GM04503 (cell line): ENCODE results near the gene SUMO1.

Experiments used
- DNase-seq: peaks from one replicate; pipeline ENCODE4 v3.0.0-alpha.2; 2012; ENCODE audit warnings: low read depth

The SUMO1 gene

GRCh38 chr2:202196727-202197126, 41.7 kb downstream of the SUMO1 start:
- no peak for DNase-seq

GRCh38 chr2:202194418-202194817, 44.0 kb downstream of the SUMO1 start:
- DNase-seq = no peak

DNA sequence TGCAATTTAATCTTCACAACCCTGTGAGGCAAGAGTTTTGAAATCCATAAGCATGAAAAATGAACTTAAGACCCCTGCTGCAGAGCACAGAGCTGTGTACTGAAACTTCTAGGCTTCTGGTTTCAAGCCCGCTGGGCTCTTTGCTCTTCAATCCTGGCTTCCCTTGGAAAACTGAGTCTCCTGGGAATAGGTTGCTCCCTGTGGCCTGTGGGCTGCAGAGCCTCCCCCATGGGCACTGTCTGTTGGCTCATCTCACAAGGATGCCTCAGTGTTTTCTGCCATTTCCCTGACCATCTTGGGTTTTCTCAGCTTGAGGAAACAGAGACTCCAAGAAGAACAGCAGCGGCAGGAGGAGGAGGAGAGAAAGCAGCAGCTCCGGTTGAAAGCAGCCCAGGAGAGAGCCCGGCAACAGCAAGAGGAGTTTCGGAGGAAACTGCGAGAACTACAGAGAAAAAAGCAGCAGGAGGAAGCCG, 44.5 kb downstream of the SUMO1 start:
- DNase-seq = no peak

DNA sequence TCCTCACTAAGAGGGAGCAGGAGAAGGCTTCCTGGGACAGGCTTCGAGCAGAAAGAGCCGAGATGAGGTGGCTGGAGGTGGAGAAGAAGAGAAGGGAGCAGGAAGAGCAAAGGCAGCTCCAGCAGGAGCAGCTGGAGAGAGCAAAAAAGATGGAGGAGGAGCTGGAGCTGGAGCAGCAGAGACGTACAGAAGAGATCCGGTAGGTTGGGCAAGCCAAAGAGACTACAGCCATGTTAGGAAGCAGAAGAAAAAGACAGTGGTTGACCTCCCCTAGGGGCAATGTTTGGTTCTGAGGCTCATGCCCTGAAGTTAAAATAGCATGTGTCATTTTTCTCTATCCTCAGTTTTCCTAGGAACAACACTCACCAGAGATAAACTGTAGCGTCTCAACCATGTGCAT, 45.1 kb downstream of the SUMO1 start:
- DNase-seq = no peak

DNA sequence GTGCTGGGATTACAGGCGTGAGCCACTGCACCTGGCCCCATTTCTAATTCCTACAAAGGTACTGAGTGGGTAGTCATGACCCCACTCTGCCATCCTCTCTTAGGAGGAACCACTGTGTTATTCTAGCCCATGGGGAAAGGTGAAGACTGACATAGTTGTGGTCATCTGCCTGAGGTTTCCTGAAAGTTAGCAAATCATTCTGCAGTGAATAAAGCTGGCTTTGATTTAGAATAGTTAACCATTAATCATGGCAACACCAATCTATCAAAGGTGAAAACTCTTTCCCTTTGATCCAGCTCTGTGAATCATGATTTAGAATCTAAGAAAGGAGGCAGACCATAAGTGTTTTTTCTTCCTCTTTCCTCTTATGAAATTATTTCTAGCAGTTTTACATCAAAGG, 50.8 kb downstream of the SUMO1 start:
- DNase-seq = no peak

GRCh38 chr2:202186641-202187202, 51.7 kb downstream of the SUMO1 start:
- no peak for DNase-seq

DNA sequence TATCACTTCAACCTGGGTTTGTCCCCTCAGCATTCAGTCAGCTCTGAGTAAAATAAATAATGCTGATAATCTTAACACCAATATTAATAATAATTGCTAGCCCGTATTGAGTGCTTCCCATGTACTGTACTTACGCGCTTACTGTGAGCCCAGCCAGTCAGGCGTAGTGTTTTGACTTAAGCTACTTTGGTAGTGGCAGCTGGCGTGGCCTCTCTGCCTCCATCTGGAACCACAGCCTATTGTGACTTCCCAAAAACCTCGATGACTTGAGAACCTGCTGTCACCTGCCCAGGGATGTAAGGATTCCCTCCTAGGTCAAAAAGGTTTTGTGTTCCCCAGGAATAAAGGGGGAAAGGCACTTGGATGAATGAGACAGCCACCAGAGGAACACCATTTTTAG, 53.2 kb downstream of the SUMO1 start:
- DNase-seq = no peak

GRCh38 chr2:202184557-202184956, 53.8 kb downstream of the SUMO1 start:
- DNase-seq = no peak

- peak; percentile 26 for DNase-seq
Observed at GRCh38 chr2:202178346-202178958, 59.9 kb downstream of the SUMO1 start.

DNA sequence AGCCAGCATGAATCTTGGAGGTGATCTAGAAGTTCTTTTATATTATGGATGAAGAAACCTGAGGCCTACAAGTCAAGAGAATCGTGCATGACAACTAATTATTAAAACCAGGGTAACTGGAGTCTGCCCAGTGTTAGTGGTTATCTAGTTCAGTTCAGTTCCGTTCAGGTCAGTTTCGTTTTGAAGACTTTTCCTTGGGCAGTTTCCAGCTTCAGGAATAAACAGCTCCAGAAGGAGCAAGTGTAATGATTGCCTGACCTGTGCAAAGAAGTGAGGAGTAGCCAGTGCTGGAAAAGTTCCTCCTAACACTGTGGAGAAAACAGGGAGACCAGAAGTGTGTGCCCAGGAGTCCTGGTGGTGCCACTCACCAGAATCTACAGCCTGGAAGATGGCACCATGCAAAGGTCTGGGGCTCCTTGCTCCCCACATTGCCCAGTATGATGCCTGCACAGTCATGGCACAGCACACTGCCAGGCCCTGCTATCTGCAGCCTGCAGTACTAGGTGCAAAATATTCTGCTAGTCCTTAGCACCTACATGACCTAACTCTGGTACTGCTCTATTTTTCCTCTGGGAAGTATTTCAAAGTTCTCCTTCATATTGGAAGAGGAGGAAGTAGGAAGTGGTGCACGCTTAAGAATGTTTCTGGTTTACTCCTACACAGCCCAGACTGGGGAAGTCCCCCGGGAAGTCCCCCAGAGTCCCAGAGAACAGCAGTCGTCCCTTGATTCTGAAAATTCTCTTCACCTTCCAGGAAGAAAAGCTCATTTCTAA, 65.8 kb downstream of the SUMO1 start:
- no peak for DNase-seq

DNA sequence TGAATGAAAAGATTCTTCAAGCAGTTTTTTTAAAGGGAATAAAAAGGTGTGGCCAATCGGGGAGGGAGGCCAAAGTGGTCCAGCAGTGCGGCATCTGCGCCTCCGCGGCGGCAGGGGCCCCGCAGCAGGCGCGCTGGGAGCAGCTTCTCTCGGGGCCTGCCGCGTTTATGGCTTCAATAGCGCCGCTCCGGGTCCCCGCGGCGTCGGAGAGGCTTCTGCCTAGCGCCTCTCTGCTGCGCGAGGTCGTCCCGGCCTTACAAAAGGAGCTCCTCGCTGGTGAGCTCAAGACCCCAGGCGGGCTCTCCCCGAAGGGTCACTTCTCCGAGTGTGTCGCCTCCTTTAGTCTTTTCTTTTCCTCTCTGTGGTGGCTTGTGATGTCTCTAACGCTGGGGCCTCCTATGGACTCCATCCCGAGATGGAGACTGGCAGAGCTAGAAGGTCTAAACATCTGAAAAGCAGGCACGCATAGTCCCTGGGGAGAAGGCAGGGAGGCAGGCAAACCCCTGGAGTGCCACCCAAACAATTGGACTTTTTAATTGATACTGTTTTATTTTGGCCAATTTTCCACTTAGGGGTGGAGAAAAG, 67.1 kb downstream of the SUMO1 start:
- no peak for DNase-seq

DNA sequence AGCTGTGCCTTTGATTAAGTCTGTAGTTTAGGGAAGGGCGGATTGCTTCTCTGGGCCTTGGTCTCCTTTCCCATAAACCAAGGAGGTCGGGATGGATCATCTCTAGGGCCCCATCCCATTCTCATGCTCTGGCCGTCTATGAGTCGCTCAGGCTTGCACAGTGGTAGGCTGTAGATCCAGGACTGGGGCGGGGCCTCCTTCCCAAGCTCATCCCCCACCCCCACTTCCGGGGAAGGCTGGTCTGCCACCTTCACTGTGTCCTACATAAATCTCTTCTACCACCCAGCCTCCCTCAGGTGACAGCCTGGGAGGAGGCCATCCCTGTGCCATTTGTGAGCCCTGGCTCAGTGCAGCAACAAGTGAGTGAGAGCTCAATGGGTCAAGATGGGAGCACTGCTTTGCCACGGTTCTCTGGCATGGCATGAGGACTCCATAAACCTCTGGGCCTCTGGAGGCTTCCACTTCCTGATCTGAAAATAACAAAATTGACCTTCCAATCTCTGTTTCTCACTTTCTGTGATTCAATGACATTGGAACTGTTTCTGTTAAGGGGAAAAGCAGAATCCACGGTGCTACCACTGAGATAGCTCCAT, 68.5 kb downstream of the SUMO1 start:
- no peak for DNase-seq

DNA sequence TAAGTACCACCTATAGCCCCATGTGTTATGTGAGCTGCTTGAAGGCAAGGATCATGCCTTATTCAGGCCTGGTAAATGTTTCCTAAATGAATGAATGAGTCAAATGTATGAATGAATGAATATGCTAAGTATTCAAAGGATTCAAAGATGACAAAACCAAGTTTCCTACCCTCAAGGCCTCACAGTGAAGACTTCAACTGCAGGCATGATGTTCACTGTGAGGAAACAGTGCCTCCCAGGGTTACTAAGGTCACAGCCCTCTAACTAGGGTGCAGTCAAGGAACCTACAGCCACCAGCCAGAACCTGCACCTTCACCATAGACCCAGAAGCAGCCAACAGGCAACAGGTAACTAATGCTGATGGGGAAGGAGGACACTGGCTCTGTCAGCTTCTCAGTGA, 69.3 kb downstream of the SUMO1 start:
- no peak for DNase-seq

DNA sequence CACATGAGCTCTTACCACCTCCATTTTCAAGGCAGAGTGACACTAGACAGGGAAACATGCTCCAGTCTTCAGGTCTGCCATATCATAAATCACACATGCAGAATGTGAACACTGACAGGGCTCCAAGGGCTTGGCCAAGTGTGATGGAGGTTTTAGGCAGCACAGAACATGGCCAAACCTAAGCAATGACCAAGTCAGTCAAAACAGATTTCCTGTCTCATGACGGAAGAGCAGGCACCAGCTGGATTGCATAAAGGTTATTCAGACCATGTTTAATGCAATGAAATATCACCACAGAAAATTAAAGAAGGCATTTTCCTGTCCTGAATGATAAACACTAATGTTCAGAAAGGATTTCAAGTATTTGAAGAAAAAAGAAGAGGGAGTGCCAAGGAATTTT, 72.5 kb downstream of the SUMO1 start:
- DNase-seq = no peak

GRCh38 chr2:202165208-202165607, 73.2 kb downstream of the SUMO1 start:
- DNase-seq = no peak

GRCh38 chr2:202164411-202164810, 74.0 kb downstream of the SUMO1 start:
- no peak for DNase-seq

- no peak for DNase-seq
Observed at GRCh38 chr2:202161151-202161835, 77.1 kb downstream of the SUMO1 start.

GRCh38 chr2:202158796-202159195, 79.6 kb downstream of the SUMO1 start:
- no peak for DNase-seq

GRCh38 chr2:202157211-202157990, 81.0 kb downstream of the SUMO1 start:
- no peak for DNase-seq
